Mucosa of descending colon (tissue), 3 donors: ENCODE results near the gene GYPA. TPM values are rescaled to one million over a fixed set of nuclear protein-coding genes. Genes with fewer than 3 reads are reported as not detected.
"Not testable (repeated sequence)": the region's sequence is repeated elsewhere in the genome, so short reads cannot be mapped to it uniquely, and the experiment has no call there.

Experiments used
- ATAC-seq: fragments of 200-7000 bp; cut with Tn5 transposase; one replicate; pipeline ENCODE4 v1.9.1; 2020; ENCODE audit warnings: mild to moderate bottlenecking, moderate library complexity
- DNase-seq, 3 donors: peaks; one replicate each; pipeline ENCODE4 v3.0.0-alpha.2; 2020
- H3K36me3 ChIP-seq: fragments of 200-600 bp; one replicate; pipeline ENCODE4 v1.8.0; 2021; ENCODE audit warnings: low read depth, mild to moderate bottlenecking
- H3K4me1 ChIP-seq: fragments of 200-600 bp; one replicate; pipeline ENCODE4 v1.8.0; 2021; ENCODE audit warnings: low read depth, mild to moderate bottlenecking
- H3K4me3 ChIP-seq: fragments of 200-600 bp; one replicate; pipeline ENCODE4 v1.8.0; 2021; ENCODE audit warnings: mild to moderate bottlenecking
- H3K9me3 ChIP-seq: fragments of 200-600 bp; one replicate; pipeline ENCODE4 v1.8.0; 2021; ENCODE audit warnings: mild to moderate bottlenecking
- intact Hi-C, 2 donors: fragments of 100-400 bp; cut with DNase I in 1 of 2; cut with micrococcal nuclease in 1 of 2; formaldehyde crosslinking; loops; one replicate each; pipeline versions ENCODE4 v1.11.0 to v1.11.1; 2022; cut with DNase I, micrococcal nuclease
- total RNA-seq, 3 donors: library from RNA; stranded (reverse); fragmentation: NEBNext Ultra II Directional in 2 of 3; extraction: Animal tissue kit (Norgen Biotek cat#: 25700) in 2 of 3; gene quantifications; one replicate each; pipeline versions ENCODE4 v1.2.1 to v1.2.4, GENCODE V29; 2021 to 2023
- TF ChIP-seq, protein P1 (sequence below): fragments of 200-600 bp; IDR thresholded peaks from one replicate; pipeline ENCODE4 v1.8.0; 2022; ENCODE audit warnings: antibody characterized with exemption, mild to moderate bottlenecking
- donor health status: DM: no; HTN: no; CAD: no; lungs with moderate emphysema.
- donor health status: DM: no; HTN: no; CAD: no.
- donor health status: DM: no; HTN: yes; CAD: no.

GYPA gene
- total RNA-seq, 3 donors from 2014 or later: not detected

DNA sequence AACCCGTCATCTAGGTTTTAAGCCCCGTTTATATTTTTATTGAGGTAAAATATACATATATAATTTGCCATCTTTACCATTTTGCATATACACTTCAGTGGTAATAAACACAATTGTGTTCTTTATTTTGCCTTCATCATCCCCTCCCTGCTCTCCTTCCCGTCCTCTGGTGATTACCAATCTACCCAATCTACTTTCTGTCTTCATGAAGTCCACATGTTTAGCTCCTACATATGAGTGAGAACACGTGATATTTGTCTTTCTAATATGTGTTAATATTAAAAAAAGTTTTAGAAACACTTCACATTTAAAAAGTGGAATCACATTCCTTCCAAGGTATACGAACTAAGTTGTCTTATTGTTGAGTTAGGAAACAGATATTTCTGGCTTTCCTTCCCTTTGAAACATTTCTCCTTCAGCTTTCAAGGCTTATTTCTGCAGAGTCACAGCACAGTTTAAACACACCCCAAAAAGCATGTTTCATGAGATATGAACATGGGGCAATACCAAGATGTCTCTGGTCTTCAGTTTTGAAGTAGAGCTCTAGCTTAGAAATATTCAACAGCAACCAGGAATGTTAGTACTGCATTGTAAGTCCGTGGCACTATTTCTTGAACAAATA is 35.9 kb downstream of the GYPA start:
- no peak for ATAC-seq
- DNase-seq: no peak
- Histone ChIP-seq H3K36me3 (no peaks in the 10 kb centered on the region), H3K4me1 (no peaks in the 10 kb centered on the region), H3K9me3 (no peaks in the 10 kb centered on the region), H3K4me3 (no peak overlapping the region)
- TF ChIP-seq, protein P1, sequence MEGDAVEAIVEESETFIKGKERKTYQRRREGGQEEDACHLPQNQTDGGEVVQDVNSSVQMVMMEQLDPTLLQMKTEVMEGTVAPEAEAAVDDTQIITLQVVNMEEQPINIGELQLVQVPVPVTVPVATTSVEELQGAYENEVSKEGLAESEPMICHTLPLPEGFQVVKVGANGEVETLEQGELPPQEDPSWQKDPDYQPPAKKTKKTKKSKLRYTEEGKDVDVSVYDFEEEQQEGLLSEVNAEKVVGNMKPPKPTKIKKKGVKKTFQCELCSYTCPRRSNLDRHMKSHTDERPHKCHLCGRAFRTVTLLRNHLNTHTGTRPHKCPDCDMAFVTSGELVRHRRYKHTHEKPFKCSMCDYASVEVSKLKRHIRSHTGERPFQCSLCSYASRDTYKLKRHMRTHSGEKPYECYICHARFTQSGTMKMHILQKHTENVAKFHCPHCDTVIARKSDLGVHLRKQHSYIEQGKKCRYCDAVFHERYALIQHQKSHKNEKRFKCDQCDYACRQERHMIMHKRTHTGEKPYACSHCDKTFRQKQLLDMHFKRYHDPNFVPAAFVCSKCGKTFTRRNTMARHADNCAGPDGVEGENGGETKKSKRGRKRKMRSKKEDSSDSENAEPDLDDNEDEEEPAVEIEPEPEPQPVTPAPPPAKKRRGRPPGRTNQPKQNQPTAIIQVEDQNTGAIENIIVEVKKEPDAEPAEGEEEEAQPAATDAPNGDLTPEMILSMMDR: no peak
- intact Hi-C loops: no loop called here

DNA sequence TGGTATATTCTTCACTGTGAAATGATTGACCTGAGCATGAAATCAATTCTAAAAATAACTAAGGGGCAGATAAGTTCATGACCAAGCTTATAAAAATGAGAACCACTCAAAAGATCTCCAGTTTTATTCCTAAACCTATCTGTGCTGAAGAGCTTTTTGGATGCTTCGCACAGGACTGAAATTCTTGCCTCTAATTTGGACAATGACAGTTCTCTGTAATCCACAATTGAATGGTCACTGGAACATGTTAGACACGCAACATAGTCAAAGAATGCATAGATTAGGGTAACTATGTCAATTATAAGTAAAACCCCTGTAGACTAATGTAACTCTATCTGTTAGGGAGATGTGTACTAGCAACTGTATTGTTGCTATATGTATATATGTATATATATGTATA is 42.7 kb downstream of the GYPA start:
- DNase-seq, H3K4me3 ChIP-seq, intact Hi-C loops, H3K36me3 ChIP-seq, H3K9me3 ChIP-seq, H3K4me1 ChIP-seq, ATAC-seq: not testable (repeated sequence)

DNA sequence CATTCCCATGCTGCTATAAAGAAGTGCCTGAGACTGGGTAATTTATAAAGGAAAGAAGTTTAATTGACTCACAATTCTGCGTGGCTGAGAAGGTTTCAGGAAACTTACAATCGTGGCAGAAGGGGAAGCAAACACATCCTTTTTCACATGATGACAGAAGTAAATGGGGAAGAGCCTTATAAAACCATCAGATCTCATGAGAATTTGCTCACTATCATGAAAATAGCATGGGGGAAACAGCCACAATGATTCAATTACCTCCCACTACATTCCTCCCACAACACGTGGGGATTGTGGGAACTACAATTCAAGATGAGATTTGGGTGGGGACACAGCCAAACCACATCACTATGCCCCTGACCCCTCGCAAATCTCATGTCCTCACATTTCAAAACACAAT is 46.5 kb downstream of the GYPA start:
- H3K4me1 ChIP-seq, DNase-seq, H3K36me3 ChIP-seq, ATAC-seq, H3K9me3 ChIP-seq, H3K4me3 ChIP-seq, intact Hi-C loops: not testable (repeated sequence)

DNA sequence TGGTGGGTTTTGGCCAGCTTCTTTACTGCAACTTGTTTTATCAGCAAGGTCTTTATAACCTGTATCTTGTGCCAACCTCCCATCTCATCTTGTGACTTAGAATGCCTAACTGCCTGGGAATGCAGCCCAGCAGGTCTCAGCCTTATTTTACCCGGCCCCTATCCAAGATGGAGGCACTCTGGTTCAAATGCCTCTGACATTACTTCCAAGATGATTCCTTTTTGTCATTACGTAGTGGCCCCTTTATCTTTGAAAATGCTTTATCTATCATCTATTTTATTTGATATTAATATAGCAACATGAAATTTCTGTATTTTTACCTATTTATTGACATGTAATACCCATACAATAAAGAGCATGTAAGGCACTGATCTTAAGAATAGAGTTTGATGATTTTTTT is 49.3 kb downstream of the GYPA start:
- intact Hi-C loops, ATAC-seq, DNase-seq, H3K9me3 ChIP-seq, H3K4me1 ChIP-seq, H3K4me3 ChIP-seq, H3K36me3 ChIP-seq: not testable (repeated sequence)

DNA sequence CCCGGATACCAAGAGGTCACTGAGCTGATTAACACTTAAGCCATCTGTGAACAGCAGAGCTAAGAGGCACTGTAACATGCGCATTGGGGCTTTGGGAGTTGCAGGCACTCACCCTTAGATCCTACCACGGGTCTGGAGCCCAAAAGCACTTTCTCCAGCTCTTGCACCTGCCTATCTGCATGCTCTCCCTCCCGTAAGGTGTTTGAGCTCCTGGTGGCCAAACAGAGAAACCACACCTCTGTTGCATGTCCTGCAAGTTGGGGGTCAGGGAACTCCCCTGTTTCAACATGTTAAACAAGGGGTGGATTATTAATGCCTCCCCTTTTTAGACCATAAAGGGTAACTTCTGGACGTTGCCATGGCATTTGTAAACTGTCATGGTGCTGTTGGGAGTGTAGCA is 49.8 kb downstream of the GYPA start:
- intact Hi-C loops: no loop called here
- TF ChIP-seq, protein P1: no peak
- Histone ChIP-seq H3K4me3 (no peak overlapping the region), H3K4me1 (no peaks in the 10 kb centered on the region), H3K9me3 (no peaks in the 10 kb centered on the region), H3K36me3 (no peaks in the 10 kb centered on the region)
- no peak for DNase-seq
- no peak for ATAC-seq

DNA sequence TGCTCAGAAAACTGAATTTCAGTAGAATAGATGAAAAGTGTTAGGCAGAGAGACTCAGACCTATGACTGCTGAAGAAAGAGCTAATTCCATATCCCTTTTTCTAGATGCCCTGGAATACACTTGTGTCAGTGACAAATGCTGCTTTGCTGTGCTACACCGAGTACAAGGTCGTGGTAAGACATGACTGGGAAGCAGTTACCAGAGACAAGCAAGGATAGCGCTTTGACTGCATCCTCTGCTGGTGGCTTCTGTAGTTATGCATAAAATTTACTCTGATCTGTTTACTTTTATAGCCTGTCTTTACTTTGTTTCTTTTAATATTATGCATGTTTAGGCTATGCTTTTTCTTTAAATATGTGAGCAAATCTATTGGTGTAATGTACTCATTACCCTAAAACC is 58.5 kb downstream of the GYPA start:
- DNase-seq, intact Hi-C loops, H3K4me3 ChIP-seq, H3K36me3 ChIP-seq, H3K9me3 ChIP-seq, H3K4me1 ChIP-seq, ATAC-seq: not testable (repeated sequence)

DNA sequence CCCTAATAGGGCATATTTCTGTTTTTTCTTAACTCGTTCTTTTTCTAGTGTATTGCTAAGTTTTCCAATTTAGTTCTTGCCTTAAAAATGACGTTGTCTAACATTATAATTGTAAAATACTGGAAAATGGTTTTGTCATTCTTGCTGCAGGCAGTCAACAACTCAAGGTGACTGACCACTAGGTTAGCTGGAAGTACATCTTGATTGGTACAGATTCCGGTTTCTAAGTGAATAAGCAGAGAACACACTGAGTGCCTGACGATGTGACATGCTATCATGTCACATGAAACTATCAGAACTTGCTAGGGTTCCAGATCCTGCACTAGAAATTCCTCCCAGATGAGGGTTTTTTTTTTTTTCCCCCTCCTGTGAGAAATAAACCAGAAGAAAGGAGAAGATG is 60.4 kb downstream of the GYPA start:
- H3K4me1 ChIP-seq, ATAC-seq, H3K9me3 ChIP-seq, H3K4me3 ChIP-seq, intact Hi-C loops, DNase-seq, H3K36me3 ChIP-seq: not testable (repeated sequence)

DNA sequence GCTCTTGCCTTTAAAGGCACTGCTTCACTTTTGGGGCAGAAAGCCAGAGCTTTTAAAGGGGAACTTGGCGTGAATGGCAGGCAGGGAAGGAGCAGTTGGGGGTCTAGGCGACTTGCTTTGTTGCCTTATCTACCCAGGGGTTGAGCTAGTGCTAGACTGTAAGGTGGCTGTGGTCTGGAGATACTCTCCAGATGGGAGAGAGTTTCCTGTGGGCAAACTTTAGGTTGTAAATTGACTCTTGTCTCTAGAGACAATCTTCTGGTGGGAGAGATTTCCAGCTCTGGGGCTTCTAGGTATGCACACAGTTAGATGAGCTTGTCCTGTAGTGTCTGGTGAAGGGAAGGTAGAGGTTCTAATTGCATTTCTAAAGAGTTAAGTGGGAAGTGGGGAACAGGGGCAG is 61.8 kb downstream of the GYPA start:
- H3K4me3 ChIP-seq, H3K36me3 ChIP-seq, H3K4me1 ChIP-seq, ATAC-seq, H3K9me3 ChIP-seq, intact Hi-C loops, DNase-seq: not testable (repeated sequence)

DNA sequence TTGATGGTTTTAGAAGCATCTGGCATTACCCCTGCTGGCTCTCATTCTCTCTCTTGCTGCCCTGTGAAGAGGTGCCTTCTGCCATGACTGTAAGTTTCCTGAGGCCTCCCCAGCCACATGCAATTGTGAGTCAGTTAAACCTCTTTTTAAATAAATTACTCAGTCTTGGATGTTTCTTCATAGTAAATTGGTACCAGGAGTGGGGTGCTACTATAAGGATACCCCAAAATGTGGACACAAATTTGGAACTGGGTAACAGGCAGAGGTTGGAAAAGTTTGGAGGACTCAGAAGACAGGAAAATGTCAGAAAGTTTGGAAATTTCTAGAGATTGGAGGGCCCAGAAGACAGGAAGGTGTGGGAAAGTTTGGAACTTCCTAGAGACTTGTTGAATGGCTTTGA is 79.0 kb downstream of the GYPA start:
- DNase-seq, ATAC-seq, intact Hi-C loops, H3K4me3 ChIP-seq, H3K4me1 ChIP-seq, H3K36me3 ChIP-seq: not testable (repeated sequence)
- H3K9me3 ChIP-seq: peaks cover 11% of the 10 kb centered on the region

DNA sequence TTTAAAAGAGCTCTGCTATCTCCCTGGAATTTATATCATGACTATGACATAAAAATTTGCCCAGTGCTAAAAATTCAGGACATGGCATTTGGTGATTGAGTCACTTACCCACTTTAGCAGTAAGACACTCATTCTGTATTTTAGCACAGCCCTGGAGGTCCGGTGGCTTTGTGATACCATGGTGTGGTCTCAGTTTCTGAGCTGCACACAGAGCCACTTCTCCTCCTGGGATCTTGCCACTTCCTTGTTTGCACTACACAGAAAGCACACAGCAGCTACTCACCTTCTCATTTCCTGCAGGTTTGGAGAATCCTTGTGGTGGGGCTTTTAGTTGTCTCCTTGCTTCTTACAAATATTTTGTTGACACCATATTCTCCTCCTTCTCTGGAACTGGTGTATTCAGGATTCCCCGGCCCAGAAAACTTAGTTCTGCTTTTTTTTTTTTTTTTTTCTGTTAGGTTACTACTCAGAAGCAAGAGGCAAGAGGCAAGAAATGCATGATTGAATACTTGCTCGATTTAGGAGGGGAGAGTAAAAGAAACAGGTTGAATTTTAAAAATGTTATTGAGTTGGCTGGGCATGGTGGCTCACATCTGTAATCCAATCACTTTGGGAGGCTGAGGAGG is 80.2 kb downstream of the GYPA start:
- H3K4me1 ChIP-seq, H3K4me3 ChIP-seq, intact Hi-C loops, DNase-seq, H3K36me3 ChIP-seq: not testable (repeated sequence)
- ATAC-seq: peak; percentile 36
- H3K9me3 ChIP-seq: peaks cover 11% of the 10 kb centered on the region
